OCI-LY1 (cell line): Measurements from ENCODE around the gene EPHB2.

ENCODE experiments used
- EZH2 ChIP-seq: fragments of 200-600 bp; sonication (generic), shearing (Covaris generic); IDR thresholded peaks from 2 replicates; pipeline ENCODE4 v1.8.0; 2017; ENCODE audit warnings: borderline replicate concordance, mixed run types, mild to moderate bottlenecking, antibody characterized with exemption, low read length, moderate library complexity, mixed read lengths
- TF ChIP-seq, protein P1 (sequence below): fragments of 200-600 bp; sonication (generic), shearing (Covaris generic); IDR thresholded peaks from 2 replicates; pipeline ENCODE4 v1.5.1; 2017; ENCODE audit warnings: mild to moderate bottlenecking, antibody characterized with exemption, low read length, moderate library complexity, mixed read lengths

DNA sequence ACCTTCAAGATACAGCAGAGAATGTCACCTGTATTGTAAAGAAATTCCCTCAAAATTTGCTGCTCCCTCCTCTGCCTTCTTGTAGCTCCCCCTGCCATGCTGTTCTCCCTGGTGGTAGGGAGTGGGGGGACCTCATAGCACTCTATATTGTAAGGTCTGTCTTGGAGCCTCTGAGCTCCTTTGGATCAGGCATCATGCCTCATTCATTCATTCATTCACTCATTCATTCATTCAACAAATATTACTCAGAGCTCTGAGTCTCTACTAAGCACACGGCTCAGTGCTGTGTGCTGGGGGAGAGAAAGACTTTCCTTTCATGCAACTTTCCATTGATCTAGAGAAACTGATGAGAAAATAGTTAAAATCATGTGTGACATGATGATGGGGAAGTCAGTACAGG is 27.1 kb upstream of the EPHB2 start:
- TF ChIP-seq, protein P1, sequence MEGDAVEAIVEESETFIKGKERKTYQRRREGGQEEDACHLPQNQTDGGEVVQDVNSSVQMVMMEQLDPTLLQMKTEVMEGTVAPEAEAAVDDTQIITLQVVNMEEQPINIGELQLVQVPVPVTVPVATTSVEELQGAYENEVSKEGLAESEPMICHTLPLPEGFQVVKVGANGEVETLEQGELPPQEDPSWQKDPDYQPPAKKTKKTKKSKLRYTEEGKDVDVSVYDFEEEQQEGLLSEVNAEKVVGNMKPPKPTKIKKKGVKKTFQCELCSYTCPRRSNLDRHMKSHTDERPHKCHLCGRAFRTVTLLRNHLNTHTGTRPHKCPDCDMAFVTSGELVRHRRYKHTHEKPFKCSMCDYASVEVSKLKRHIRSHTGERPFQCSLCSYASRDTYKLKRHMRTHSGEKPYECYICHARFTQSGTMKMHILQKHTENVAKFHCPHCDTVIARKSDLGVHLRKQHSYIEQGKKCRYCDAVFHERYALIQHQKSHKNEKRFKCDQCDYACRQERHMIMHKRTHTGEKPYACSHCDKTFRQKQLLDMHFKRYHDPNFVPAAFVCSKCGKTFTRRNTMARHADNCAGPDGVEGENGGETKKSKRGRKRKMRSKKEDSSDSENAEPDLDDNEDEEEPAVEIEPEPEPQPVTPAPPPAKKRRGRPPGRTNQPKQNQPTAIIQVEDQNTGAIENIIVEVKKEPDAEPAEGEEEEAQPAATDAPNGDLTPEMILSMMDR: no peak
- no peak for TF ChIP-seq EZH2
